K562 (cell line): Measurements from ENCODE around the gene FAM83E. TPM values are rescaled to one million over a fixed set of nuclear protein-coding genes. Genes with fewer than 3 reads are reported as not detected.

Experiments used
- BACH1 ChIP-seq: fragments of 200-800 bp; sonication (Bioruptor generic); IDR thresholded peaks from 2 replicates; pipeline ENCODE4 v1.6.1; 2016; ENCODE audit warnings: missing genetic modification characterization, missing compliant biosample characterization
- CGGBP1 ChIP-seq: fragments of 250-450 bp; sonication (Bioruptor Pico); IDR thresholded peaks from 2 replicates; pipeline ENCODE4 v1.9.0; 2021; ENCODE audit warnings: mild to moderate bottlenecking
- EHMT2 ChIP-seq: fragments of 450-650 bp; IDR thresholded peaks from 2 replicates; pipeline ENCODE4 v1.6.1; 2018; ENCODE audit warnings: antibody characterized with exemption
- FOXP4 ChIP-seq: sonication (generic); formaldehyde crosslinking; IDR thresholded peaks from 2 replicates; pipeline ENCODE4 v1.8.0; 2022; ENCODE audit warnings: mild to moderate bottlenecking, missing genetic modification reagents, borderline replicate concordance
- NFATC3 ChIP-seq: fragments of 450-650 bp; IDR thresholded peaks from 2 replicates; pipeline ENCODE4 v1.6.1; 2017; ENCODE audit warnings: mild to moderate bottlenecking
- NKRF ChIP-seq: fragments of 450-650 bp; IDR thresholded peaks from 2 replicates; pipeline ENCODE4 v1.6.1; 2016; ENCODE audit warnings: borderline replicate concordance
- POLR2A ChIP-seq: fragments of 450-650 bp; conservative IDR thresholded peaks from 2 replicates; pipeline ENCODE4 v1.6.1; 2016
- PTRF ChIP-seq: fragments of 450-650 bp; IDR thresholded peaks from 2 replicates; pipeline ENCODE4 v1.6.1; 2016; ENCODE audit warnings: mild to moderate bottlenecking, missing genetic modification characterization, missing compliant biosample characterization
- TBP ChIP-seq: optimal IDR thresholded peaks from 2 replicates; pipeline ENCODE3; 2011; ENCODE audit warnings: low read depth, low read length, improper control_type of control experiment
- TGIF2 ChIP-seq: sonication (generic); formaldehyde crosslinking; IDR thresholded peaks from 2 replicates; pipeline ENCODE4 v1.8.1; 2022; ENCODE audit warnings: mild to moderate bottlenecking, missing genetic modification reagents, moderate library complexity
- TRIM28 ChIP-seq: fragments of 450-650 bp; IDR thresholded peaks from 2 replicates; pipeline ENCODE4 v1.6.1; 2017
- ZNF639 ChIP-seq, 2 experiments: fragments of 200-800 bp in 1 of 2; sonication (Bioruptor generic) in 1 of 2; sonication (generic) in 1 of 2; formaldehyde crosslinking in 1 of 2; IDR thresholded peaks in 1 of 2; conservative IDR thresholded peaks in 1 of 2; 2 replicates each; pipeline versions ENCODE4 v1.5.0 to v1.6.1; 2016 to 2020; ENCODE audit warnings: missing compliant biosample characterization in 1 of 2, missing genetic modification characterization in 1 of 2, missing genetic modification reagents in 1 of 2
- ZNF764 ChIP-seq: fragments of 250-450 bp; sonication (Bioruptor Pico); IDR thresholded peaks from 2 replicates; pipeline ENCODE4 v1.4.0; 2020; ENCODE audit warnings: low read depth, mild to moderate bottlenecking, moderate library complexity
- polyA plus RNA-seq, 8 experiments: library from polyadenylated mRNA; depleted of rRNA in 4 of 8; stranded (reverse) in 5 of 8; unstranded in 3 of 8; fragments of >200 nt; fragmentation: Nextera tagmentation in 2 of 8; fragmentation: Illumina TruSeq in 1 of 8; extraction: Ambion mirVana in 2 of 8; extraction: Trizol in 1 of 8; gene quantifications; 2 replicates each; pipeline versions ENCODE4 v1.2.1 to v1.2.3, GENCODE V29; 2011 to 2014; ENCODE audit warnings: inconsistent platforms in 1 of 8, missing spikeins in 1 of 8
- total RNA-seq, 7 experiments: library from RNA; depleted of rRNA in 6 of 7; stranded (reverse); fragments of >200 nt in 6 of 7; fragmentation: Illumina TruSeq in 2 of 7; extraction: Trizol in 2 of 7; gene quantifications; 2 replicates each; pipeline versions ENCODE4 v1.2.1 to v1.2.3, GENCODE V29; 2011 to 2021; ENCODE audit warnings: low replicate concordance in 1 of 7

FAM83E gene
- total and polyA plus RNA-seq, 9 of the 15 experiments (the other 6 are each of a cell fraction or from before 2014, with no cell fraction given): 0.15 to 0.87 (median 0.29) TPM; not detected in 4

GRCh38 chr19:48623556-48624066 is 8.7 kb upstream of the FAM83E start (continued):
- TF ChIP-seq ZNF764 (CRISPR knock-in tag): no peak
- TF ChIP-seq FOXP4 (CRISPR knock-in tag): 0 out of 2 replicates have a peak, but pooled peaks have one; percentile 54
- no peak for TF ChIP-seq CGGBP1 (CRISPR knock-in tag)
- TF ChIP-seq EHMT2: no peak
- no peak for TF ChIP-seq TBP
- 0 out of 2 replicates have a peak, but pooled peaks have one; percentile 17 for TF ChIP-seq TRIM28
- no peak for TF ChIP-seq NFATC3
- peak; percentile 51; the same call in 1 of the 2 replicates for TF ChIP-seq POLR2A
- TF ChIP-seq PTRF (tag): no peak
- TF ChIP-seq TGIF2 (CRISPR knock-in tag): no peak
- TF ChIP-seq BACH1 (tag): no peak
- 0 out of 2 replicates have a peak, but pooled peaks have one; percentile 41 for TF ChIP-seq NKRF
- TF ChIP-seq ZNF639 (CRISPR knock-in tag; conservative IDR thresholded peaks at IDR 0.05 in 1 of 2, IDR thresholded peaks at IDR 0.05 in 1 of 2): no peak
